A549 treated with RU486 at 1 μM for 4 hours (cell line): Measurements from ENCODE around the gene GPR37. TPM values are rescaled to one million over a fixed set of nuclear protein-coding genes. Genes with fewer than 3 reads are reported as not detected.

Experiments
- total RNA-seq: library from RNA; stranded (reverse); fragments of 200-300 nt; extraction: Qiagen RNA extraction; gene quantifications from 5 replicates; pipeline ENCODE4 v1.2.3, GENCODE V29; 2022; ENCODE audit warnings: low read depth

The GPR37 gene, protein sequence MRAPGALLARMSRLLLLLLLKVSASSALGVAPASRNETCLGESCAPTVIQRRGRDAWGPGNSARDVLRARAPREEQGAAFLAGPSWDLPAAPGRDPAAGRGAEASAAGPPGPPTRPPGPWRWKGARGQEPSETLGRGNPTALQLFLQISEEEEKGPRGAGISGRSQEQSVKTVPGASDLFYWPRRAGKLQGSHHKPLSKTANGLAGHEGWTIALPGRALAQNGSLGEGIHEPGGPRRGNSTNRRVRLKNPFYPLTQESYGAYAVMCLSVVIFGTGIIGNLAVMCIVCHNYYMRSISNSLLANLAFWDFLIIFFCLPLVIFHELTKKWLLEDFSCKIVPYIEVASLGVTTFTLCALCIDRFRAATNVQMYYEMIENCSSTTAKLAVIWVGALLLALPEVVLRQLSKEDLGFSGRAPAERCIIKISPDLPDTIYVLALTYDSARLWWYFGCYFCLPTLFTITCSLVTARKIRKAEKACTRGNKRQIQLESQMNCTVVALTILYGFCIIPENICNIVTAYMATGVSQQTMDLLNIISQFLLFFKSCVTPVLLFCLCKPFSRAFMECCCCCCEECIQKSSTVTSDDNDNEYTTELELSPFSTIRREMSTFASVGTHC
- 0.53 to 0.79 TPM (median 0.72 TPM) in 5 replicates for total RNA-seq

DNA sequence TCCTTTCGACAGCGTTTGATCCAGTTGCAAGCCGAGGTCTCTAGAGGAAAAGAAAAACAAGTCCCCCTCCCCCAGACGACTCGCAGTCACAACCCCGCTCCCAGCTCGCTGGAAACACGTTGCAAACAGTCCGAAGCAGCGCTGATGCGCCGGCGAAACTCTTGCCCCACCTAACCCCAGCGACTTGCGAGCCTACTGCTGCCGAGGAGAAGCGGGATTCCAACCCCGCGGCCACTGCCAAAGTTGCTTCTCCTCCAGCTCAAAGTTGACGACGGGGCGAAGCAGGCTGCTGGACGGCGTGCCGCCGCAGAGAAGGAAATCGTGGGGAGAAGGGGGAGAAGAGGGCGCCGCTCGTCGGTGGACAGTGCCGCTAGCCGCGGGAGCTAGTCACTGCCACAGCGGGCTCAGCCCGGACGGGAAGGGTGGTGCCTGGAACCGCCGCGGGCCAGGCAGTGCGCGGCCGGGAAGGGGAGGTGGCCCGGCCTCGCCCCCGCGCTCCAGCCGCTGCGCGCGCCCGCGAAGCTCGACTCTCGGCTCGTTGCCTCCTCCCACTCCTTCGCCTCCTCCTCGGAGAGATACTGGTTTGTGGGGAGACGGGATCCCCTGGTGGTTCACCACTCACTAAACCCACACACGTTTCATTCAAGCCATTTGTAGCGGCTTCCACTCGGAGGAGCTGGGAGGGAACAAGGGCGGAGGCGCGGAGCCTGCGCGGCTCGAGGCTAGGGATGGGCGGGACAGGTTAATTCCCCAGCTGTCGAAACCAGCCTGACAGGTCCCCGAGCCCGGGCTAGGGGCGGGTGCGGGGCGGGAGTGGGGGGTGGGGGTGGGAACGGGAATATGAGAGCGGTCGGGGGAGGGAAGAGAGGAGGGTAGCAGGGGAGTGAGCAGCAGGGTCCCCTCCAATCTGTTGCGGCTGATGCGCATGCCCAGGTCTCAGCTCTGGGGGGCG lies at the start of gene GPR37:
Gene GPR37 (minus strand): TSS at position 392 of the 952 bp plus-strand sequence. CDS start 816 bp downstream, outside the sequence.

Other genes starting within 250 kb of the GPR37 start
- 10.0 to 15.7 TPM (median 13.0 TPM) in 5 replicates for gene POT1, start 164.0 kb upstream of the GPR37 start, total RNA-seq